Inflammatory macrophage treated with lipopolysaccharide for 1 hour (primary cell): Measurements from ENCODE around the gene CFAP47.
"Not testable (repeated sequence)": the region's sequence is repeated elsewhere in the genome, so short reads cannot be mapped to it uniquely, and the experiment has no call there.

Experiments used
- DNase-seq, 2 donors: peaks; one replicate each; pipeline ENCODE4 v3.0.0-alpha.2; 2020 to 2022

CFAP47 gene, protein sequence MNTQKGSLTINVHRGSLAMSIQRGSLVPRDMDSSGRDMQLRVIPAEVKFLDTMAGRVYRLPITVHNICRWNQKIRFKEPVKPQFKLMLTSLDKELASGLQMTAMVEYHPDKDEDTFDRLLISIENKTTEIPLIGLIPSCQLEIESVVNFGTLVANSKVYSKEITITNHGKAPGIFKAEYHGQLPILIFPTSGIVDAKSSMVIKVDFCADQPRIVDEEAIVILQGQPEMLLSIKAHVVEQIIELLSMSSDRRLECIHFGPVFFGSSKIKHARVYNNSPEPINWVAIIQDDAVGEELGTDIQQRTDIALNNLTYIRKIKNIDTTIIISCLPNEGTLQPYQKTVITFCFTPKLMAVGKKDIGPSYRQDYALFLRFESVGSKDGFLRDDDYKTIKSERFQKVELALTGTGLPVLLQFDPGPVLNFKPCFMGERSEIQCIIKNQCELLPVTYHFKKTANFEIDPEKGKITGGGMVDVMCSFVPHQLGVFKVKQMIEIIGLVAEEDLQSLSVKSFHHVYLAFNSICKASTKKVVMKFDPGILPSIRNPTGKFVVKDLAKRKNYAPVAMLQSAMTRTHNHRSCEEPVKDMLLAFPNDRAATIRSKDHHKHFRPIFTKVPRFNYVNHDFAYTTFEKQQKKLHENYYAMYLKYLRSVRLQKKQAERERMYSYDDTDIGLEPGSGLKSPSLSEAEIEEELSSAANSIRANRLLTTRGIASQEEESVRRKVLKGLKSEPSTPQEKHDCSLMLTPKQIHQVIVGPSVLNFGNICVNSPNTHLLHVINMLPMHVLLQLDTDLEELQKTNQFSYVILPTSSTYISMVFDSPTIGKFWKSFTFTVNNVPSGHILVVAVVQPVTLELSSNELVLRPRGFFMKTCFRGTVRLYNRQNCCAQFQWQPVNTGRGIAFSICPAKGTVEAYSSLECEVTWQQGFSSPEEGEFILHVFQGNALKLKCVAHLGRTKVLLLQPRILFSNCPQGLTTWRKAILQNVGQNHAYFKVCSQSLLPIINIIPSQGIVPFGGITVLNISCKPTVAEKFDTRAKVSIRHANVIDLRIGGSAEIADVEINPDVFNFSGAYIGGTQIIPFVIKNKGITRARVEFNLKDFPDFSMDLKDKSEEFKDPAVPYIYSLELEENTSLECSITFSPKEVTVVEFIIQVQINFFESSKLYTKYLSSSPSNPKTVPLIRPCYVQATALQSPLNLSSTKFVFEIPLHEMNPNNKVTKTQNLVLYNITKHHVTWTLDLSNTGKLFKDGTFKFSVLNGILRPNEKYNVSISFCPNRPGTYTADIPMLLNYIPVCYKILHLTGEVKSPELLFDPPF (N-terminal part only)

DNA sequence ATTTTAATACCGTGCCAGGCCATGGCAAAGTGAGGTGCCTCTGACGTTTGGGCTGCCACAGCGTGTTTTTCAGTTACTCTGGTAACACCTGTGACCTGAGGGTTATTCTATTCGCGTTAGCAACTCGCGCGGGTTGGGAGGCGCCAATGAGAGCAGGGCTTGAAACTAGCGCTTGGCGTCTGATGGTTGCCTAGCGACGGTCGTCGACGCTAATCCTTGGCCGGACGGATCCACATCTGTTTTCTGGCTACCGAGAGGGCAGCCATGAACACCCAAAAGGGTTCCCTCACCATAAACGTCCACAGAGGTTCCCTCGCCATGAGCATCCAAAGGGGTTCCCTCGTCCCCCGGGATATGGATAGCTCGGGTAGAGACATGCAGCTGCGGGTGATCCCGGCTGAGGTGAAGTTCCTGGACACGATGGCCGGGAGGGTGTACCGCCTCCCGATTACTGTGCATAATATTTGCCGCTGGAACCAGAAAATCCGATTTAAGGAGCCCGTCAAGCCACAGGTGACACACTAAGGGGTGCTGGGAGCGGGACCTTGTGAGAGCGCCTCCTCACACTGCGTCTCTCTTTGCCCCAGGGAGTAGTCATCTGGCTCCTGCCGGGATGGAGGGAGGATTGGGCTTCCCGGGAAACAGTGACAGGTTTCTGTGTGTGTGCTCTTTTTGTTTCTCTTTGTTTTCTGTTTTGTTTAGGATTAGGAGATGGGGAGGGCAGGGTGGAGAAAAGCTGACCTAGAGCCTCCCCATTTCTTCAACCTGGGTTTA is at the start of gene CFAP47:
CFAP47 (plus strand) TSS at position 199 of the 774 bp plus-strand sequence; CDS start at position 265, 66 bp downstream.
- no peak for DNase-seq

DNA sequence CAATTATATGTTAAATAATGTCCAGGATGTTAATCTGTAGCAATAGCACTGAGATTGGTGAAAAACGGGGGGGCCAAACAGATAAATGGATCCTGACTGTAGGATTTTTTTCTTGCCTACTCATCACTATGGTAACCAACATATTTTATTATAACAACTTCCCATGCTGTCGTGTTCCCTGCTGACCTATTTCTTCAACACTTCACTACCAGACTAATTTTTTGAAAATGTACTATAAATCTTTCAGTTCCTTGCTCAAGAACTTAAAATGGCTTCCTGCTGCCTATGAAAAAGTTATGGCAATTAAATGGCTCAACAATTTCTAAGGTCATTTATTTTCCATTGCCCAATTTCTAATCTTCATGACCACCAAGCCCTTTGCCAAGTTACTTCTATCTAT is 38.9 kb upstream of the CFAP47 start:
- DNase-seq: no peak

DNA sequence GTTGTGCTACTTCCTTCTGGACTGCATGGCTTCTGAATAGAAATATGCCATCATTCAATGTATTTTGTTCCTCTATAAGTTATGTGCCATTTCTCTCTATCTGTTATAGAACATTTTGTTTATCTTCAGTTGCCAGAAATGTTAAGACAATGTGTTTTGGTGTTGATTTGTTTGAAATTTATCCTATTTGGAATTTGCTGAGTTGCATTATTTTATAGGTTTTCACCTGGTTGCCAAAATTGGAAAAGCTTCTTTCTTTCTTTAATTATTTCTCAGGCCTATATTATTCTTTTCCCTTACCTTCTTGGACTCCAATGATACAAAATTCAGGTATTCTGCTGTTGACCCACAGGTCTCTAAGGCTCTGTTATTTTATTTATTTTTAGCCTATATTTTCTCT is 33.4 kb upstream of the CFAP47 start:
- no peak for DNase-seq

DNA sequence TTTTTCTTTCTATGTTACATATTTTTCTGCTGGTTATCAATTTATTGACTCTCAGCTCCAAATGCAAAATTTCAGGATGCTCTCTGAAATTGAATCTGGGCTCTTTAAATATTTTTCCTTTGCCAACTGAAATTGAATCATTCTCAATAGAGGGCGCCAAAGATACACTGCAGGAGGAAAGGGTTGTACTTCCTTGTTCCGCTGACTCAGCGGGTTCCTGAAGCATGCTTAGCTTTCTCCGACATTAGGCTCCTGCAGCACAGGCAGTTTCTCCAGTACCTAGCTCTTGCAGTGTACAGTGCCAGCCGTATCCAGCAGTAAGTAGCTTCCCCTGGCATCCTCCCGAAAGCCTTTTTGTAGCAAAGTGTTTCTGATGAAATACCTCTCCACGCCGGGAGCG is 28.8 kb upstream of the CFAP47 start:
- peak; percentile 25 to 47 for DNase-seq

DNA sequence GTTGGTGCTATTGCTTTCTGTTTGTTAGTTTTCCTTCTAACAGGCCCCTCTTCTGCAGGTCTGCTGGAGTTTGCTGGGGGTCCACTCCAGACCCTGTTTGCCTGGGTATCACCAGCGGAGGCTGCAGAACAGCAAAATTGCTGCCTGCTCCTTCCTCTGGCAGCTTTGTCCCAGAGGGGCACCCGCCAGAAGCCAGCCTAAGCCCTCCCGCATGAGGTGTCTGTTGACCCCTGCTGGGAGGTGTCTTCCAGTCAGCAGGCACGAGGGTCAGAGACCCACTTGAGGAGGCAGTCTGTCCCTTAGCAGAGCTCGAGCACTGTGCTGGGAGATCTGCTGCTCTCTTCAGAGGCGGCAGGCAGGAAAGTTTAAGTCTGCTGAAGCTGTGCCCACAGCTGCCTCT is 67.3 kb downstream of the CFAP47 start:
- not testable (repeated sequence) for DNase-seq

DNA sequence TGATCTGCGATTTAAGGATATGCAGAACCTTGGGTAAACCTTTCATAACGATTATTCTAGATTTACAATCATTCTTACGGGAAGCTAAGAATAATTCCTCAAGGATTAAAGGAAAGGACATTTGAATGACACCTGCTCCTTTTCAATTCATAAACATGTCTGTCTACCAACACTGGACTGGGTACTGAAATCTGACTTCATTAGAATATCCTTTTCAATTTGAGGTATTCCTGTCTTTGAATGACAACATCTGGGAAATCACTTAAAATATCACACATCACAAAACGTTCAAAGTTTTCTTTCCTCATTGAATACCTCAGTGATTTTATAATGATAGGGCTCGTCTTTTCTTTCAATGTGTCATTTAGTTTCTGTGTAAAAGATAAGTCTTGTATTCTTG is 87.7 kb downstream of the CFAP47 start:
- DNase-seq: no peak

DNA sequence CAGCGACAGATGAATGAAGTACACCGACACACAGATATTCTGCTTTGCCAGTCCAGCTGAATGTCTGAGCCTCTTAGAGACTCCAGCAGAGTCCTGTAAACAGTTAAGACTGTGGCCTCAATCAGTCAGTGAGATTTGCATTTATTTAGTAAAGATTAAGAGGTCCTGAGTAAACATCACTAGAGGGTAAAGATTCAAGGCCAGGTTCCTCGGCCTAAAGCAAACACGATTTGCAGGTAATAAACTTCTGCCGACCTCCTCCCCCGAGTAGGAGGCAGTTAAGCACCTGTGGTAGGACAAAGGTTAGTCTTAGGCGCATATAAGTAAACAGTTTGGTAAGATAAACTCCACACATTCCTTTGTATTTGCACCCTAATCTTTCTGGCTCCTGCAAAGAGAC is 99.6 kb downstream of the CFAP47 start:
- DNase-seq: no peak

DNA sequence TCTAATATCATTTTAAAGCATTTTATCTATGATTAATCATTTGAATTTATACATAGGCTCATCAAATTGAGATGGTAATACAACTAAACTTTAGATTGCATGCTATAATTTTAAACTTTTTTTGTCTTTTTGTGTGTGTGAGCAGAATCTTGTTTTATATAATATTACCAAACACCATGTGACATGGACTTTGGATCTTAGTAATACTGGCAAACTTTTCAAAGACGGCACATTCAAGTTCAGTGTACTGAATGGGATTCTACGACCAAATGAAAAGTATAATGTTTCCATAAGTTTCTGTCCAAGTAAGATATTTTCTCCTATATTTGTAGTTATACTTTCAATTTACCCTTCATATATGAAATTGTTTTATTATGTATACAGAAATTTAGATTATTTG is 116.0 kb downstream of the CFAP47 start:
- DNase-seq: no peak

DNA sequence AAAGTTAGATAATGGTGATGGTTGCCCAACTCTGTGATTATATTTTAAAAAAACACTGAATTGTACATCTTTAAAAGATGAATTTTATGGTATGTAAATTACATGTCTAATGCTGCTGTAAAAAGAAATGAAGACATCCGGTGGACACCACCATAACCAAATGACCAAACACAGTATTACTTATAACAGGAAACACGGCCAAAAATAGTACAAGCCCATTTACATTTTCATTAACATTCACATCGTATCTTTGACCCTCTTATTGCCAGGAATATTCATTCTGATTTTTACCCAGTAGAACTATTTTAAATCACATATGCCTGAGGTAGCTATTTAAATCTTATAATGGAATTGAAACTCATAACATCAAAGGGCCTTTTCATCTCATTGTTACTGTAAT is 143.2 kb downstream of the CFAP47 start:
- DNase-seq: no peak

DNA sequence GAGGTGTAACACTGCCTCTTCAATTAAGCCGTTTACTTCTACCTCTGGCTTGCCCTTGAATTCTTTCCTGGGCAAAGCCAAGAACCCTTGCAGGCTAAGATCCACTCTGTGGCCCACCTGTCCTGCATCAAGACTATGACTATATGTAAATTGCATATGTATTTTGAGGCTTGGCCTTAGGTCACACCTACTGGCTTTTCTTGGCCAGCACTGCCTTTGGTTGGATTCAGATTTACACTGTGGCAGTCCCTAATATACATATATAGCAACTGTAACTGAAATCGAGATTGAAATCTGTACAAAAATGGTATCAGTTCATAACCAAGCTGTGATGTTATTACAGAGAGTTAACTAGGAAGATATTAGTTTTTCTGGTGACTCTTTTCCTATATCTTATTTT is 151.5 kb downstream of the CFAP47 start:
- no peak for DNase-seq

DNA sequence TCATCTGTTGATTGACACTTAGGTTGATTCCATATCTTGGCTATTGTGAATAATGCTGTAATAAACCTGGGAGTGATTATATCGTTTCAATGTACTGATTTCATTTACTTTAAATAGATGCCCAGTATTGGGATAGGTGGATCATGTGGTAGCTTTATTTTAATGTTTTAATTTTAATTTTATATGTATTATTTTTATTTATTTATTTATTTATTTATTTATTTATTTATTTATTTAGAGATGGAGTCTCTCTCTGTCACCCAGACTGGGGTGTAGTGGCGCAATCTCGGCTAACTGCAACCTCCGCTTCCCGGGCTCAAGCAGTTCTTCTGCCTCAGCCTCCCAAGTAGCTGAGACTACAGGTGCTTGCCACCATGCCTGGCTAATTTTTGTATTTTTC is 155.5 kb downstream of the CFAP47 start:
- not testable (repeated sequence) for DNase-seq

DNA sequence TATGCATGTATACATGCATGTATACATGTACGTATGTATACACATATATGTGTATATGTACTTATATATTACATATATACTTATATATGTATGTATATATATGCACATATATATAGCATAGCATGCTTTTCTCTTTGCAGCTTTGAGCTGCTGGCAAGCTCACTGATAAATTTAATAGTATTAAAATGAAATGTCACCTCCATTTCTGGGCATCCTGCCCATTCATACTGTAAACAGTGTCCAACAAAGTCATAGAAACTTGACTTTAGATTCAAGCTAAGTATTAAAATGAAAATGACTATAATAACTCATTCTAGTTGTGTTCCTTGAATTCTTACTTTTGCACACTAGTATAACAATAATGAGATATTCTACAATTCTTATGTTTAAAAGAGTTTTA is 163.7 kb downstream of the CFAP47 start:
- no peak for DNase-seq

DNA sequence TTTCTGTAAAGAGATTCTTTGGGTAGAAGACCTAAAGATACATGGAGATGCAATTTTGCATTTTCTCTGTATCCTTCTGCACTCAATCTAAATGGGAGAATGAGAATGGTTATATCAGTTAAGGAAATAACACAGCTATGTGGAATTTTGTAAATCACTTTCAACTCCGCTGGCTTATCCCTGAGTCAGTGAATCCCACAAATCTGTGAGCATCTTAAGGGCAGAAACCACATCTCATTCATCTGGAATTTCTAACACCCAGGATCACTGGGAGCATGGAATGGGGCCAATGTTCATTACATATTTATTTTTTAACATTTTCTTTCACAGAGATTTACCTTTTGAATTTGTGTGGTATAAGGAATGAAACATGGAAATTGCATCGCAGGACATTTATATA is 167.8 kb downstream of the CFAP47 start:
- DNase-seq: no peak

DNA sequence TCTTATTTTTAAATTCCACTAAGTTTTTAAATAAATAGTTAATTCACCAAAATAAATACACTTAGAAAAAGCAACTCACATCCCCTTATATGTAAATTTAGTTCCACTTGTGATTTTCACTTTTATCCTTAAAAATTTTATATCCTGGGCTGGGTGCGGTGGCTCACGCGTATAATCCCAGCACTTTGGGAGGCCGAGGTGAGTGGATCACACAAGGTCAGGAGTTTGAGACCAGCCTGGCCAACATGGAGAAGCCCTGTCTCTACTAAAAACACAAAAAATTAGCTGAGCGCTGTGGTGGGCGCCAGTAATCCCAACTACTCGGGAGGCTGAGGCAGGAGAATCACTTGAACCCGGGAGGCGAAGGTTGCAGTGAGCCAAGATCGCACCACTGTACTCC is 169.4 kb downstream of the CFAP47 start:
- not testable (repeated sequence) for DNase-seq

DNA sequence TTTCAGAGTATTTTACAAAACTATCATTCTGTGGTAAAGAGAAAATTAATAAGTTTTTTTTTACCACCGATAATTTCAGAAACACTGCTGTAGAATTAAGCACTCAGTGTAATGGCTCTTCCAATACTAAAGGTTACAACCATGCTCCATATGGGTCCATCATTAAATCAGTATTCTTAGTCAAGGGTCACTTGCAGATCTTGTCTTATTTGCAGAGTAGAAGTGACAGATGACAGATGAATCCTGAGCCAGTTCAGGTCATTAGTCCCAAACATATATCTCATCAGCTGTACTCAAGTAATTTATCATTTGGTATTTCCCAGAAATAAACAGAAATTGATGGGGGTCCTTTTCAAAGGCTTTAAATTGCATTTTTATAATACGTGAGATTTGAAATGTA is 182.9 kb downstream of the CFAP47 start:
- no peak for DNase-seq

DNA sequence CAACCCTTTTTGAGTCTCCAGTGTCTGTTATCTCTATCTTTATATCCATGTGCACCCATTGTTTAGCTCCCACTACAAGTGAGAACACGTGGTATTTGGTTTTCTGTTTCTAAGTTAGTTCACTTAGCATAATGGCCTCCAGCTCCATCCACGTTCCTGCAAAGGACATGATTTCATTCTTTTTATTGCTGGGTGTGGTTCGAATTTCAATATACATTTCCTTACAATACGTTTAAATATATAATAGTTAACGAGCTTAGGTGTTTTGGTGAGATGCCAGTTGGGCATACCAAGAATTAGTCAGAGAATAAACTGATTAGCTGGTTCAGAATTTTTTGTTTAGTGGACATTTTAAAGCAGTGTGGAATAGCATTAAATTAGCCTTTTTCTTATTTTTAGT is 196.7 kb downstream of the CFAP47 start:
- DNase-seq: no peak

DNA sequence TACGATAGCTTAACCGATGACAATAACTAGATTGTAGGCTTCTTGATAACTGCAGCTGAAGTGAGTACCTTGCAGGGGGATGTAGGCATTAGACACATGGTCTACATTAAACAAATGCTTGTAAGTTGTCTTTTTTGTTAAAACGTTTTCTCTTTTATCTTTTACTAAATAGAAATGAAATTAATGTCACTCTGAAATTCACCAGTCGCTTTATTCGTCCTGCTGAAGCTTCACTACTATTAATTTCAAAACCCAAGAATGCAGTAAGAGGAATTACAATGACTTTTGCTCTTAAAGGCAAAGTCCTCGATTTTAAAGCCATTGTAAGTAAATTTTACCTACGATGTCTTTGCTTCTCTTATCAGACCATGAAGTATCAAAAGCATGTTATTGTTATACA is 239.7 kb downstream of the CFAP47 start:
- no peak for DNase-seq

DNA sequence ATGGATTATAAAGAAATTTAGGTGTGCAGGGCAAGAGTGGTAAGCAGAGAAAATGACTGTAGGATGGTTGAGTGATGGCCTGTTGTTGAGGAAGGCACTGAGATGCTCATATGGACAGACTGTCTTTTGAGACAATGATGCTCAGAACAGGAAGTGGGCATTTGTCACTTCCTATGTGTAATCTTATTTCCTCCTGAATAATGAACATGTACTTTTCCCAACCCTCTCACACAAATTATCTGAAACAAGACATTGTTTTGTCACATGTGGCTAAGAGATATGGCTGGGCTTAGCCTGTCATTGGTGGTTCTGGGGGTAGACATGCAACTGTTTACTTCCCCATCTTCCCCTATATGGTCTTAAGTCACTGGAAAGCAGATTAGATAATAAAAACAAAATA is 240.5 kb downstream of the CFAP47 start:
- no peak for DNase-seq

DNA sequence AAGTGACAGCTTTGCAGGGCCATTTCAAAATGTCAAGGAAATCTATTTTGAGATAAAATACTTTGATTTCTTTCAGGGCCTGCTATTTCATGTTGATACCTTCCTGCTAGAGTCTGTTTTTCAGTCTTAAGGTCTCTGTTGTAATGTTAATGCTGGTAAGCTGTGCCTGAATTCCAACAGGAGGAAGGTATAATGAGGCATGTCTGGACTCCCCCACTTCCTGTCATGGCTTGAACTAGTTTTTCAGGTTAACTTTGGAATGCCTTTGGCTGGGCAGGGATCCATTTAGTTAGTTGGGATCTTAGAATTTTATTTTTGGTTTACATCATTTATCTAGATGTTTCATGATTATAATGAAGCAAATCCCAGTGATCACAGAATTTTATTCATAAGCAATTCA is 279.0 kb downstream of the CFAP47 start:
- no peak for DNase-seq

DNA sequence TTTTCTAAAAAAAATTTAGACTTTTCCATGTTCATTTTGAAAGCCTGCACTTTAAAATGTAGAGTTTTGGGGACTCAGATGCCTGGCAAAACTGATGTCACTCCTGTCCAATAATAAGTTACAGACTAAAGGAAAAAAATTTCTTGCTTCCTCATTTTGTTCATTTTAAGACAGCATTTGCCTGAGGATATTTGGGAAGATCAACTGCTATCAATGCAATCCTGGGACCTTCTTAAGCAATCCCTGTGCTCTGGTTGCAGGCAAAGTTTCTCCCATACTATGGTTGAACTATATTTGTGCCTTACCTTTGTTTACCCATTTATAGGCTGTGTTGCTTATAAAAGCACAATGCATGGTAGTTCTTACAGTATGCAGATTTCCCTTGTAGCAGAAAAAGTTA is 280.4 kb downstream of the CFAP47 start:
- no peak for DNase-seq

DNA sequence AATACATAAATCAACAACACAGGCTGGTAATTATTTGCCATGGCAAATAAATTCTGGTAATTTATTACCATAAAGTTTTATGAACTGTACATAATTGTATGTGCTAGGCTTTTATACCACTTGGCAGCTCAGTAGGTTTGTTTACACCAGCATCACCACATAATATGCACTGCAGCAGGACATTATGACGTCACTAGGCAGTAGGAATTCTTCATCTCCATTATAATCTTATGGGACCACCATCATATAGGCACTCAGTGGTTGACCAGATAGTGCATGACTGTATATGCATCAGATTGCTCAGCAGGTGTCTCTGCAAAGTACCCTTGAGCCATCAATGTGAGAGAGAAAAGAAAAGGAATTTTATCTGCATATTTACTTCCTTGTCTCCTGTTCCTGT is 295.4 kb downstream of the CFAP47 start:
- DNase-seq: no peak

DNA sequence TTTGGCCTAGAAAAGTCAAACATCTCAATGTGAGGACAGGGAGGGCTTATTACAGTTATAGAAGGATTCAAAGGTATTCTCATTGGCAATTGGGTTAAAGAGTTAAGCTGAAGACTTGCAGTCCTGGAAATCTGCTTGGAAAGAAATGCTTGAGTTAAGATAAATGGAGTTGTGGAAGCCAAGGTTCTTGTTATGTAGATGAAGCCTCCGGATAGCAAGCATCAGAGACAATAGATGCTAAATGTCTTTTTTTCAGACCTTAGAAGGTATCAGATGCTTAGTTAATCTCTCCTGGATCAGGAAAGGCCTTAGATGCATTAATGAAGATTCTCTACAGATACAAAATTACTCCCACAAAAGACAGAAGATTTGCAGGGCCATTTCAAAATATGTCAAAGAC is 299.3 kb downstream of the CFAP47 start:
- no peak for DNase-seq
